Neural crest cell (in vitro differentiated cells): Measurements from ENCODE around the gene FAAP100. TPM values are rescaled to one million over a fixed set of nuclear protein-coding genes. Genes with fewer than 3 reads are reported as not detected.

Experiments used
- DNase-seq: peaks from one replicate; pipeline ENCODE4 v3.0.0; 2021; ENCODE audit warnings: low read depth, mixed read lengths, low spot score
- H3K27ac Mint-ChIP-seq: one replicate; pipeline ENCODE4 v1.8.0; 2021; ENCODE audit warnings: mild to moderate bottlenecking, mixed read lengths; ENCODE audit not compliant: unreplicated experiment
- H3K27me3 Mint-ChIP-seq: 2 replicates; pipeline ENCODE4 v1.8.0; 2021; ENCODE audit warnings: low read depth, mild to moderate bottlenecking, mixed read lengths
- H3K36me3 Mint-ChIP-seq: 2 replicates; pipeline ENCODE4 v1.8.0; 2021; ENCODE audit warnings: low read depth, mild to moderate bottlenecking, mixed read lengths
- H3K4me1 Mint-ChIP-seq: 2 replicates; pipeline ENCODE4 v1.8.0; 2021; ENCODE audit warnings: mixed read lengths
- H3K4me3 Mint-ChIP-seq: one replicate; pipeline ENCODE4 v1.8.0; 2021; ENCODE audit warnings: mild to moderate bottlenecking, mixed read lengths
- H3K9me3 Mint-ChIP-seq: 2 replicates; pipeline ENCODE4 v1.8.0; 2021; ENCODE audit warnings: mixed read lengths
- total RNA-seq: library from RNA; stranded (reverse); gene quantifications from 2 replicates; pipeline ENCODE4 v1.2.1, GENCODE V29; 2021
- TF ChIP-seq, protein P1 (sequence below): fragments of 200-600 bp; sonication (generic); conservative IDR thresholded peaks from 2 replicates; pipeline ENCODE4 v1.5.0; 2021; ENCODE audit warnings: antibody characterized with exemption, mild to moderate bottlenecking

FAAP100 gene
- total RNA-seq, 1 donor from 2014 or later: 48.3 TPM

- Mint-ChIP-seq H3K36me3 (peaks cover 4% of the 10 kb centered on the region), H3K27me3 (peaks cover 5% of the 10 kb centered on the region), H3K27ac (peak overlapping the region; percentile 84), H3K4me3 (peak overlapping the region; percentile 95), H3K9me3 (no peaks in the 10 kb centered on the region), H3K4me1 (peaks cover 29% of the 10 kb centered on the region)
- TF ChIP-seq, protein P1, sequence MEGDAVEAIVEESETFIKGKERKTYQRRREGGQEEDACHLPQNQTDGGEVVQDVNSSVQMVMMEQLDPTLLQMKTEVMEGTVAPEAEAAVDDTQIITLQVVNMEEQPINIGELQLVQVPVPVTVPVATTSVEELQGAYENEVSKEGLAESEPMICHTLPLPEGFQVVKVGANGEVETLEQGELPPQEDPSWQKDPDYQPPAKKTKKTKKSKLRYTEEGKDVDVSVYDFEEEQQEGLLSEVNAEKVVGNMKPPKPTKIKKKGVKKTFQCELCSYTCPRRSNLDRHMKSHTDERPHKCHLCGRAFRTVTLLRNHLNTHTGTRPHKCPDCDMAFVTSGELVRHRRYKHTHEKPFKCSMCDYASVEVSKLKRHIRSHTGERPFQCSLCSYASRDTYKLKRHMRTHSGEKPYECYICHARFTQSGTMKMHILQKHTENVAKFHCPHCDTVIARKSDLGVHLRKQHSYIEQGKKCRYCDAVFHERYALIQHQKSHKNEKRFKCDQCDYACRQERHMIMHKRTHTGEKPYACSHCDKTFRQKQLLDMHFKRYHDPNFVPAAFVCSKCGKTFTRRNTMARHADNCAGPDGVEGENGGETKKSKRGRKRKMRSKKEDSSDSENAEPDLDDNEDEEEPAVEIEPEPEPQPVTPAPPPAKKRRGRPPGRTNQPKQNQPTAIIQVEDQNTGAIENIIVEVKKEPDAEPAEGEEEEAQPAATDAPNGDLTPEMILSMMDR: no peak
- no peak for DNase-seq
Measured at GRCh38 chr17:81550830-81551457, 1.2 kb downstream of the FAAP100 start.

DNA sequence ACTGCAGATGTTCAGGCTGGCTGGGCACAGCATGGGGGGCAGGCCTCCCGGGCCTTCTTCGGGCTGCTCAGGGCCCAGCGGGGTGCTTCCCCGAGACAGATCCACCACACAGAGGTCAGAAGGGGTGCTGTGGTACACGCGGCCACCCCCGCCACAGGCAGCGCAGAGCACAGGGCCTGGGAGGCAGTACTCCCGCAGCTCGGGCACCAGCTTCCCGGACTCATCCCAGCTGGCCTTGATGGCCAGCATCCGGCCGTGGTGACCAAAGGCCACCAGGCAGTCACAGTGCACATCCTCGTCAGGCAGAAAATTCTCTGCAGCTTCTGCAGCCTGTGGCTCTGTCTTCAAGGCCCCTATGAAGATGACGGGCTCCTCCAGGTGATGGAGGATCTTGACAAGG lies 1.9 kb downstream of the FAAP100 start:
- DNase-seq: no peak
- H3K27ac Mint-ChIP-seq: no peak overlapping the region
- peaks cover 4% of the 10 kb centered on the region for H3K36me3 Mint-ChIP-seq
- H3K9me3 Mint-ChIP-seq: no peaks in the 10 kb centered on the region
- H3K4me3 Mint-ChIP-seq: peak overlapping the region; percentile 95
- peaks cover 29% of the 10 kb centered on the region for H3K4me1 Mint-ChIP-seq
- peaks cover 5% of the 10 kb centered on the region for H3K27me3 Mint-ChIP-seq
- TF ChIP-seq, protein P1: no peak

DNA sequence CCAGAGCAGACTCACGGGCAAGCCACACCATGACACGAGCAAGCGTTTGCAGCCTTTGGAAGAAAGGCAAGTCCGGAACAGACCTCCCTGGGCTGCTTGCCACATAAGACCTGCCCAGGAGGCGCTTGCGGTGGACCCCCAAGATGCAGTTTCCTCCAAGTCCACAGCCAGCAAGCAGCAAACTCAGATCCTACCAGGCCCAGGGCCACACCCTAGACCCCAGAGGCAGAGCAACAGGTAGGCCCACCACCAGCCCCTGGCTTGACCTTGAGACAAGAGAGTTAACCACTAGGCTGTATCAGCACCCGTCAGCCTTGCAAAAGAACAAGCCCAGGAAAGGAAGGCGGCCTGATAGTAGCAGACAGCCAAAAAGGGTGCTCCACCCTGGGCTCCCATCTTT lies 2.3 kb downstream of the FAAP100 start:
- H3K9me3 Mint-ChIP-seq: no peaks in the 10 kb centered on the region
- TF ChIP-seq, protein P1: no peak
- H3K27ac Mint-ChIP-seq: no peak overlapping the region
- DNase-seq: no peak
- H3K4me1 Mint-ChIP-seq: peaks cover 29% of the 10 kb centered on the region
- H3K27me3 Mint-ChIP-seq: peaks cover 5% of the 10 kb centered on the region
- peak overlapping the region; percentile 95 for H3K4me3 Mint-ChIP-seq
- peaks cover 4% of the 10 kb centered on the region for H3K36me3 Mint-ChIP-seq

DNA sequence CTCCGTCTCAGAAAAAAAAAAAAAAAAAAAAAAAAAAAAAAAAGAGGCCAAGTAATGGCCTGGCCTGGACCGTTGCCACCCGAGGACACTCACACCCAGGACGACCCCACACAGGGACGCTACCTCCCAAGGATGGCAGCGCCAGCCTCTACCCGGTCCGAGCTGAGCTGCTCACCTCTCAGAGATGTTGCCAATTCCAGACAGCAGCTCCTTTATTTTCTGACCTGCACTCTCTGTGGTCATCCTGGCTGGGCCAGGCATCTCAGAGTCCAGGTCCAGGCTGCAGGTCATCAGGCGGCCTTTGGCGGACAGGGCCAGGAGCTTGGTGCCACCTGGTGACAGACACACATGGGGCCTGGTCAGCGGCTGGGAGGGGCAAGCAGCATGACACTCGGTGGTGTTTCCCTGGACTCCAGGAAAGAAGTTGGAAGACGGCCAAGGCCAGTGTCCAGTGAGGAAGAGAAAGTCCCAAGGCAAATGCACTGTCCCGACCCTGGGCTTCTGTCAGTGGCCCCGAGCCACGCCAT lies 3.1 kb downstream of the FAAP100 start:
- DNase-seq: no peak
- Mint-ChIP-seq H3K4me3 (peak overlapping the region; percentile 95), H3K36me3 (peaks cover 4% of the 10 kb centered on the region), H3K27me3 (peaks cover 5% of the 10 kb centered on the region), H3K9me3 (no peaks in the 10 kb centered on the region), H3K27ac (no peak overlapping the region), H3K4me1 (peaks cover 28% of the 10 kb centered on the region)
- TF ChIP-seq, protein P1: no peak

- H3K4me1 Mint-ChIP-seq: peaks cover 14% of the 10 kb centered on the region
- H3K4me3 Mint-ChIP-seq: peak overlapping the region; percentile 56
- DNase-seq: no peak
- peaks cover 4% of the 10 kb centered on the region for H3K36me3 Mint-ChIP-seq
- no peak overlapping the region for H3K27ac Mint-ChIP-seq
- TF ChIP-seq, protein P1: no peak
- H3K27me3 Mint-ChIP-seq: peaks cover 3% of the 10 kb centered on the region
- no peaks in the 10 kb centered on the region for H3K9me3 Mint-ChIP-seq
Measured at GRCh38 chr17:81547614-81547982, 4.6 kb downstream of the FAAP100 start.
